CD4-positive, alpha-beta T cell (primary cell): ENCODE results near the gene SBNO2. TPM values are rescaled to one million over a fixed set of nuclear protein-coding genes. Genes with fewer than 3 reads are reported as not detected.

Source experiments
- ATAC-seq: fragments of 200-7000 bp; cut with Tn5 transposase; one replicate; pipeline ENCODE4 v1.10.0; 2022; ENCODE audit warnings: mild to moderate bottlenecking; ENCODE audit not compliant: poor library complexity
- CTCF ChIA-PET: fragments of 350-600 bp; sonication (Branson Sonifier 250); formaldehyde crosslinking; loops from one replicate; lab custom pipeline; 2021; ENCODE audit warnings: antibody characterized with exemption, inconsistent platforms; lab: Charles Lee
- POLR2A ChIA-PET: fragments of 350-600 bp; sonication (Branson Sonifier 250); formaldehyde crosslinking; loops from one replicate; lab custom pipeline; 2021; ENCODE audit warnings: antibody characterized with exemption, inconsistent platforms; lab: Charles Lee
- DNase-seq, 14 experiments: peaks; one replicate each; pipeline ENCODE4 v3.0.0-alpha.2; 2013 to 2020; ENCODE audit warnings: mixed read lengths in 2 of 14
- H3K27ac ChIP-seq, 2 donors: one replicate each; pipeline versions ENCODE4 v1.5.1 to v1.7.0; 2013; ENCODE audit warnings: low read length in 2 of 2, low read depth in 1 of 2, mild to moderate bottlenecking in 1 of 2
- H3K27me3 ChIP-seq, 2 experiments: 1 replicate in 1 of 2; 2 replicates in 1 of 2; pipeline versions ENCODE4 v1.6.1 to v1.7.0; 2013; ENCODE audit warnings: low read length in 2 of 2, control low read depth in 1 of 2, mild to moderate bottlenecking in 1 of 2, moderate library complexity in 1 of 2; ENCODE audit not compliant: insufficient read depth in 2 of 2, control insufficient read depth in 1 of 2
- H3K36me3 ChIP-seq: one replicate; pipeline ENCODE4 v1.6.1; 2013; ENCODE audit warnings: low read length, control low read depth; ENCODE audit not compliant: insufficient read depth
- H3K4me1 ChIP-seq: one replicate; pipeline ENCODE4 v1.6.1; 2013; ENCODE audit warnings: low read length, control low read depth; ENCODE audit not compliant: insufficient read depth
- H3K4me3 ChIP-seq: one replicate; pipeline ENCODE4 v1.5.1; 2013; ENCODE audit warnings: mild to moderate bottlenecking, low read length, moderate library complexity
- H3K9me3 ChIP-seq, 2 experiments: 1 replicate in 1 of 2; 2 replicates in 1 of 2; pipeline versions ENCODE4 v1.6.1 to v1.7.0; 2013; ENCODE audit warnings: low read length in 2 of 2, mild to moderate bottlenecking in 2 of 2, control low read depth in 1 of 2, moderate library complexity in 1 of 2; ENCODE audit not compliant: control insufficient read depth in 1 of 2, insufficient read depth in 1 of 2
- H3K27ac Mint-ChIP-seq: one replicate; pipeline ENCODE4 v1.8.0; 2020; ENCODE audit warnings: mixed read lengths
- H3K27me3 Mint-ChIP-seq: one replicate; pipeline ENCODE4 v1.8.0; 2021; ENCODE audit warnings: mixed read lengths
- H3K36me3 Mint-ChIP-seq: one replicate; pipeline ENCODE4 v1.8.0; 2021; ENCODE audit warnings: low read depth, mixed read lengths
- H3K4me1 Mint-ChIP-seq: one replicate; pipeline ENCODE4 v1.8.0; 2021; ENCODE audit warnings: low read depth, mixed read lengths
- H3K4me3 Mint-ChIP-seq: one replicate; pipeline ENCODE4 v1.8.0; 2020; ENCODE audit warnings: mild to moderate bottlenecking, mixed read lengths
- H3K9me3 Mint-ChIP-seq: one replicate; pipeline ENCODE4 v1.8.0; 2020; ENCODE audit warnings: mixed read lengths
- intact Hi-C, 2 experiments: fragments of 100-400 bp; cut with DNase I in 1 of 2; cut with micrococcal nuclease in 1 of 2; formaldehyde crosslinking; loops; one replicate each; pipeline versions ENCODE4 v1.15.1 to v1.9.0; 2023 to 2025; cut with DNase I, micrococcal nuclease
- total RNA-seq, 174 experiments: library from RNA in 2 of 174; stranded (reverse) in 2 of 174; gene quantifications; one replicate each; pipeline ENCODE4 v1.2.3 and lab custom pipeline; 2021 to 2026
- TF ChIP-seq, protein P1 (sequence below): fragments of 200-600 bp; IDR thresholded peaks from one replicate; pipeline ENCODE4 v1.8.0; 2022; ENCODE audit warnings: antibody characterized with exemption, mild to moderate bottlenecking

The SBNO2 gene
- total RNA-seq, 2 experiments from 2014 or later, result 126 to 137 TPM

DNA sequence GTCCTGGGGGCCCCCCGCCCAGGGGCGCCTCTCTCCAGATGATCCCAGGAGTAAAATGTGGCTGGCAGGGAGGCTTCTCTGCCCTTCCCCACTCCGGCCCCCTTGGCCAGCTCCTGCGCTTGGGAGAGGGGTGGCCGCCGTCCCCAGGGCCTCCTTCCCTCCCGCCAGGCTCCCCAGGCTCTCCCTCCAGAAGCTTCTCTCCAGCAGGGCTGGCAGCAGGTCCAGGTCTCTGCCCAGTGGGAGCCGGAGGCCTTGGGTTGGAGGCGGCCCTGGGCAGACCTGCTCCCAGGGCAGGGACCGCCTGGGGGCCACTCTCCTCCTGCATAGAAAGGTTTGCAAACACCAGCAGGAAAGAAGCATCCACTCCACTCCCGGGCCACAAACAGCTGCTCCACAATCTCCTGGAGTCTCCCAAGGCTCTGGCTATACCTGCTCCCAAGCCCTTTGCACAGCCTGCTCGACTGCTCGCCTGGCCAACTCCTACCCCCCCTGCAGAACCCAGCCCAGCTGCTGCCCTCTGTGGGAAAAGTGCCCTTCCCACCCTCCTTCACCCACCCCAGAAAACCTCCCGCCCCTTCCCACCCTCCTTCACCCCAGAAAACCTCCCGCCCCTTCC lies 26.0 kb downstream of the SBNO2 start:
- intact Hi-C loops, result no loop called here
- H3K36me3 ChIP-seq, result peaks cover 49% of the 10 kb centered on the region
- H3K9me3 Mint-ChIP-seq, result no peaks in the 10 kb centered on the region
- no peak overlapping the region for H3K27ac Mint-ChIP-seq
- ATAC-seq (no peak), DNase-seq (no peak)
- H3K4me1 ChIP-seq, result peaks cover 15% of the 10 kb centered on the region
- ChIA-PET POLR2A (interaction anchor here (1.0 kb wide), 1 partner anchor 14 kb away, joined by 3 read pairs; no protein-coding TSS in a partner anchor), CTCF (no interaction called here)
- peaks cover 31% of the 10 kb centered on the region for H3K36me3 Mint-ChIP-seq
- H3K4me3 Mint-ChIP-seq, result no peak overlapping the region
- H3K4me3 ChIP-seq, result no peak overlapping the region
- H3K27me3 ChIP-seq, result no peaks in the 10 kb centered on the region
- H3K27me3 Mint-ChIP-seq, result no peaks in the 10 kb centered on the region
- H3K27ac ChIP-seq, result no peak overlapping the region
- peaks cover 0 to 5% of the 10 kb centered on the region in 2 experiments for H3K9me3 ChIP-seq
- no peaks in the 10 kb centered on the region for H3K4me1 Mint-ChIP-seq
- TF ChIP-seq, protein P1, sequence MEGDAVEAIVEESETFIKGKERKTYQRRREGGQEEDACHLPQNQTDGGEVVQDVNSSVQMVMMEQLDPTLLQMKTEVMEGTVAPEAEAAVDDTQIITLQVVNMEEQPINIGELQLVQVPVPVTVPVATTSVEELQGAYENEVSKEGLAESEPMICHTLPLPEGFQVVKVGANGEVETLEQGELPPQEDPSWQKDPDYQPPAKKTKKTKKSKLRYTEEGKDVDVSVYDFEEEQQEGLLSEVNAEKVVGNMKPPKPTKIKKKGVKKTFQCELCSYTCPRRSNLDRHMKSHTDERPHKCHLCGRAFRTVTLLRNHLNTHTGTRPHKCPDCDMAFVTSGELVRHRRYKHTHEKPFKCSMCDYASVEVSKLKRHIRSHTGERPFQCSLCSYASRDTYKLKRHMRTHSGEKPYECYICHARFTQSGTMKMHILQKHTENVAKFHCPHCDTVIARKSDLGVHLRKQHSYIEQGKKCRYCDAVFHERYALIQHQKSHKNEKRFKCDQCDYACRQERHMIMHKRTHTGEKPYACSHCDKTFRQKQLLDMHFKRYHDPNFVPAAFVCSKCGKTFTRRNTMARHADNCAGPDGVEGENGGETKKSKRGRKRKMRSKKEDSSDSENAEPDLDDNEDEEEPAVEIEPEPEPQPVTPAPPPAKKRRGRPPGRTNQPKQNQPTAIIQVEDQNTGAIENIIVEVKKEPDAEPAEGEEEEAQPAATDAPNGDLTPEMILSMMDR, result no peak

DNA sequence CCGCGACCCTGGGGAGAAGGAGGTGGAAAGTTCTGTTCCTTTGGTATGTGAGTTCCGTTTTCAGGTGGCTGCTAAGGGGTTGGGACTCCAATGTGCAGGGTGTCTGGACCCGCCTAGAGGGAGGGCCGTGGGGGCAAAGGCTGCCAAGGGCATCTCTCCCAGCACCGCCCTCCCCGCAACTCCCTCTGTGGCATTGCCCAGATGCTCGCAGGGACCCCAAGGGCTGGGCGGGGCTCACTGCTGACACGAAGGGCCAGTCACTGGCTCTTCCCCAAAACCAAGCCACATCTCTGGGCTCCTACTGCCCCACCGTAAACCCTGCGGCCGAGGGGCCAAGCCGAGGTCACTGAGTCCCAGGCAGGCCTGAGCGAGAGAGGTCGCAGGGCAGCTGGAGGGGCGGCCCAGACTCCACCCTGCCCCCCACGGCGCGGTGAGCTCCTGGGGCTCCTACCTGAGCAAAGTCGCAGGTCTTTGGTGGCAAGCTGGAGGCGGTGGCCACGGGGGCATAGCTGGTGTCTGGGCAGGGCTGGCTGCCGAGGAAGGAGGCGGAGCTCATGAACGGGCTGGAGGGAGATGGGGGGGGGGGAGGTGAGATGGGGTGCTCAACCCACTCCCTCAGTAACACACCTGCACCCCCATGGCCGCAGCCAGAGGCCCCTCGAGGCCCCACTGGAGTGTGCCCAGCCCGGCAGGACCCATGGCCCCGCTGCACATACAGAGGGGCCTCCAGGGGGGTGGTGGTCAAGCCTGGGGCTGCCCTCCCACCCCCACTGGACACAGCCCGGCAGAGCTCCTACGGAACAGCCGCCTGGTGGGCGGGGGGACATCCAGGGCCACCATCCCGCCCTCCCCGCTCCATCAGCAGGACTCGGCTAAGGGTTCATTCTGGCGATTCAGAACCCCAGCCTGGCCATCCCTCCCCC lies 26.9 kb downstream of the SBNO2 start:
- peaks cover 33% of the 10 kb centered on the region for H3K36me3 Mint-ChIP-seq
- no peak overlapping the region for H3K4me3 Mint-ChIP-seq
- Histone ChIP-seq H3K4me1 (peaks cover 15% of the 10 kb centered on the region), H3K36me3 (peaks cover 40% of the 10 kb centered on the region), H3K27ac (no peak overlapping the region), H3K27me3 (no peaks in the 10 kb centered on the region), H3K4me3 (no peak overlapping the region), H3K9me3 (peaks cover 0 to 7% of the 10 kb centered on the region in 2 experiments)
- H3K27me3 Mint-ChIP-seq, result no peaks in the 10 kb centered on the region
- CTCF ChIA-PET, result no interaction called here
- TF ChIP-seq, protein P1, result no peak
- intact Hi-C loops, result no loop called here
- no peak overlapping the region for H3K27ac Mint-ChIP-seq
- ATAC-seq, result no peak
- H3K9me3 Mint-ChIP-seq, result no peaks in the 10 kb centered on the region
- H3K4me1 Mint-ChIP-seq, result no peaks in the 10 kb centered on the region
- no peak for DNase-seq
- POLR2A ChIA-PET, result interaction anchor here (1.0 kb wide), 1 partner anchor 13 kb away, joined by 3 read pairs; no protein-coding TSS in a partner anchor

DNA sequence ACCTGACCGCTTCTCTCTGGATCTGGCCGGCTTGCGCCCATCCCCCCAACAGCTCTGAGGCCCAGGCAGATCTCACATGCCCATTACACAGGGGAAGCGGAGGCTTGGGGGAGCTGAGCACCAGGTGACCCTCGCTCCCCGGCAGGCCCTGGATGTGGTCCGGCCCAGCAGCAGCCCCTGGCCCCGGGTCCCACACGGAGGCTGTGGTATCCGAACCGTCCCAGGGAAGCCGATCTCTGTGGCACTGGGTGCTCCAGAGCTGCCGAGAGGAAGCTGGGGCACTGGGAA lies 27.7 kb downstream of the SBNO2 start:
- Histone ChIP-seq H3K27ac (no peak overlapping the region), H3K4me3 (no peak overlapping the region), H3K27me3 (no peaks in the 10 kb centered on the region), H3K36me3 (peaks cover 35% of the 10 kb centered on the region), H3K9me3 (peaks cover 0 to 9% of the 10 kb centered on the region in 2 experiments), H3K4me1 (peaks cover 15% of the 10 kb centered on the region)
- Mint-ChIP-seq H3K27me3 (no peaks in the 10 kb centered on the region), H3K4me1 (no peaks in the 10 kb centered on the region), H3K27ac (no peak overlapping the region), H3K36me3 (peaks cover 34% of the 10 kb centered on the region), H3K9me3 (no peaks in the 10 kb centered on the region), H3K4me3 (no peak overlapping the region)
- ATAC-seq (no peak), DNase-seq (no peak)
- CTCF ChIA-PET, result no interaction called here
- intact Hi-C loops, result no loop called here
- POLR2A ChIA-PET, result no interaction called here
- TF ChIP-seq, protein P1, result no peak
